ENCODE results near the gene MACO1. TPM values are rescaled to one million over a fixed set of nuclear protein-coding genes. Genes with fewer than 3 reads are reported as not detected.

Gene MACO1
- total and polyA plus RNA-seq, 2 experiments from 2014 or later: 12.4 to 16.8 TPM

GRCh38 chr1:25447547-25447946, 16.9 kb downstream of the MACO1 start:
- Histone ChIP-seq H3K27ac (no peak overlapping the region), H3K4me2 (ENCODE audit: unreplicated experiment) (no peak overlapping the region), H3F3A (ENCODE audit: insufficient read depth) (no peaks in the 10 kb centered on the region; the same call in 1 of the 2 replicates), H3K9me2 (ENCODE audit: insufficient read depth) (no peaks in the 10 kb centered on the region), H3K4me3 (no peak overlapping the region), H3K36me3 (ENCODE audit: low read depth) (peaks cover 17% of the 10 kb centered on the region), H3K79me2 (ENCODE audit: insufficient read depth) (peaks cover 70% of the 10 kb centered on the region), H3K27me3 (replicated peaks; ENCODE audit: insufficient read depth) (no peaks in the 10 kb centered on the region), H3K9ac (no peak overlapping the region), H2AFZ (no peak overlapping the region), H4K20me1 (ENCODE audit: insufficient read depth) (no peaks in the 10 kb centered on the region), H3K9me3 (ENCODE audit: low read depth) (no peaks in the 10 kb centered on the region), H3K4me1 (ENCODE audit: insufficient read depth) (peaks cover 7% of the 10 kb centered on the region; the same call in 1 of the 2 replicates)
- TF ChIP-seq EZH2 (IDR thresholded peaks at IDR 0.05; ENCODE audit: insufficient read depth, poor library complexity, severe bottlenecking) (no peak), EZH2phosphoT487 (IDR thresholded peaks at IDR 0.05; ENCODE audit: insufficient read depth, low read depth) (no peak)
- in situ Hi-C loops (cut with MboI): no loop called here
- DNase-seq: no peak

GRCh38 chr1:25450891-25451290, 20.2 kb downstream of the MACO1 start:
- H3K27ac ChIP-seq: no peak overlapping the region
- in situ Hi-C loops (cut with MboI): no loop called here
- H3K36me3 ChIP-seq (ENCODE audit: low read depth): peaks cover 21% of the 10 kb centered on the region
- peaks cover 37% of the 10 kb centered on the region for H3K79me2 ChIP-seq (ENCODE audit: insufficient read depth)
- no peaks in the 10 kb centered on the region for H3K9me3 ChIP-seq (ENCODE audit: low read depth)
- no peak overlapping the region for H3K4me3 ChIP-seq
- H3K4me1 ChIP-seq (ENCODE audit: insufficient read depth): peaks cover 6% of the 10 kb centered on the region; the same call in 1 of the 2 replicates
- H3K27me3 ChIP-seq (replicated peaks; ENCODE audit: insufficient read depth): no peaks in the 10 kb centered on the region
- no peak overlapping the region for H2AFZ ChIP-seq
- H3K9me2 ChIP-seq (ENCODE audit: insufficient read depth): no peaks in the 10 kb centered on the region
- H3K9ac ChIP-seq: no peak overlapping the region
- no peak overlapping the region for H3K4me2 ChIP-seq (ENCODE audit: unreplicated experiment)
- H3F3A ChIP-seq (ENCODE audit: insufficient read depth): no peaks in the 10 kb centered on the region; the same call in 1 of the 2 replicates
- H4K20me1 ChIP-seq (ENCODE audit: insufficient read depth): no peaks in the 10 kb centered on the region
- 98 to 100% methylated on average over 2 of the region's 2 CpGs for WGBS, 2 experiments (ENCODE audit: low coverage in 1 of 2, low lambda C conversion rate in 2 of 2, missing lambda C conversion rate in 2 of 2)
- no peak for TF ChIP-seq EZH2phosphoT487 (IDR thresholded peaks at IDR 0.05; ENCODE audit: insufficient read depth, low read depth)
- TF ChIP-seq EZH2 (IDR thresholded peaks at IDR 0.05; ENCODE audit: insufficient read depth, poor library complexity, severe bottlenecking): no peak
- no peak for DNase-seq

GRCh38 chr1:25451908-25452307, 21.2 kb downstream of the MACO1 start:
- TF ChIP-seq EZH2phosphoT487 (IDR thresholded peaks at IDR 0.05; ENCODE audit: insufficient read depth, low read depth) (no peak), EZH2 (IDR thresholded peaks at IDR 0.05; ENCODE audit: insufficient read depth, poor library complexity, severe bottlenecking) (no peak)
- DNase-seq: no peak
- Histone ChIP-seq H3F3A (ENCODE audit: insufficient read depth) (no peaks in the 10 kb centered on the region; the same call in 1 of the 2 replicates), H3K27ac (no peak overlapping the region), H3K9me2 (ENCODE audit: insufficient read depth) (no peaks in the 10 kb centered on the region), H3K9ac (no peak overlapping the region), H3K79me2 (ENCODE audit: insufficient read depth) (peaks cover 27% of the 10 kb centered on the region), H3K4me2 (ENCODE audit: unreplicated experiment) (no peak overlapping the region), H2AFZ (no peak overlapping the region), H4K20me1 (ENCODE audit: insufficient read depth) (no peaks in the 10 kb centered on the region), H3K9me3 (ENCODE audit: low read depth) (no peaks in the 10 kb centered on the region), H3K27me3 (replicated peaks; ENCODE audit: insufficient read depth) (no peaks in the 10 kb centered on the region), H3K4me3 (no peak overlapping the region), H3K4me1 (ENCODE audit: insufficient read depth) (no peaks in the 10 kb centered on the region), H3K36me3 (ENCODE audit: low read depth) (peaks cover 28% of the 10 kb centered on the region)
- 91 to 100% methylated on average over 3 of the region's 3 CpGs for WGBS, 2 experiments (ENCODE audit: low coverage in 1 of 2, low lambda C conversion rate in 2 of 2, missing lambda C conversion rate in 2 of 2)
- in situ Hi-C loops (cut with MboI): no loop called here

GRCh38 chr1:25456502-25456901, 25.8 kb downstream of the MACO1 start:
- Histone ChIP-seq H3K27me3 (replicated peaks; ENCODE audit: insufficient read depth) (no peaks in the 10 kb centered on the region), H3K27ac (no peak overlapping the region), H4K20me1 (ENCODE audit: insufficient read depth) (no peaks in the 10 kb centered on the region), H2AFZ (no peak overlapping the region), H3K79me2 (ENCODE audit: insufficient read depth) (peaks cover 4% of the 10 kb centered on the region; the same call in 1 of the 2 replicates), H3F3A (ENCODE audit: insufficient read depth) (no peaks in the 10 kb centered on the region), H3K9me2 (ENCODE audit: insufficient read depth) (no peaks in the 10 kb centered on the region), H3K4me1 (ENCODE audit: insufficient read depth) (no peaks in the 10 kb centered on the region), H3K36me3 (ENCODE audit: low read depth) (peaks cover 24% of the 10 kb centered on the region), H3K9ac (no peak overlapping the region), H3K4me2 (ENCODE audit: unreplicated experiment) (no peak overlapping the region), H3K4me3 (no peak overlapping the region), H3K9me3 (ENCODE audit: low read depth) (no peaks in the 10 kb centered on the region)
- no peak for DNase-seq
- in situ Hi-C loops (cut with MboI): no loop called here
- 97 to 98% methylated on average over 4 of the region's 4 CpGs for WGBS, 2 experiments (ENCODE audit: low coverage in 1 of 2, low lambda C conversion rate in 2 of 2, missing lambda C conversion rate in 2 of 2)
- TF ChIP-seq EZH2 (IDR thresholded peaks at IDR 0.05; ENCODE audit: insufficient read depth, poor library complexity, severe bottlenecking): no peak
- TF ChIP-seq EZH2phosphoT487 (IDR thresholded peaks at IDR 0.05; ENCODE audit: insufficient read depth, low read depth): no peak

Data from GM23248 (cell line).